ENCODE measurements around the gene FER.
"Not testable (repeated sequence)": the region's sequence is repeated elsewhere in the genome, so short reads cannot be mapped to it uniquely, and the experiment has no call there.

GRCh38 chr5:108993440-108993839 is 245.7 kb downstream of the FER start:
- TF ChIP-seq CTCF (IDR thresholded peaks at IDR 0.05; ENCODE audit: low read length); EZH2 (IDR thresholded peaks at IDR 0.05; ENCODE audit: borderline replicate concordance, low read length): not testable (repeated sequence)
